K562 (cell line): ENCODE measurements around the gene LSM4. TPM values are rescaled to one million over a fixed set of nuclear protein-coding genes. Genes with fewer than 3 reads are reported as not detected.

Experiments used
- ATF2 ChIP-seq: sonication (generic); formaldehyde crosslinking; IDR thresholded peaks from 2 replicates; pipeline ENCODE4 v1.8.1; 2022; ENCODE audit warnings: missing genetic modification reagents
- CBX1 ChIP-seq: sonication (generic); IDR thresholded peaks from 2 replicates; pipeline ENCODE4 v1.6.1; 2016; ENCODE audit warnings: antibody characterized with exemption, low read depth, mild to moderate bottlenecking
- ESRRB ChIP-seq: fragments of 250-450 bp; sonication (Bioruptor Pico); IDR thresholded peaks from 2 replicates; pipeline ENCODE4 v1.5.0; 2020; ENCODE audit warnings: mild to moderate bottlenecking, moderate library complexity, borderline replicate concordance
- HDAC1 ChIP-seq, 2 experiments: fragments of 450-650 bp; IDR thresholded peaks; 2 replicates each; pipeline ENCODE4 v1.6.1; 2016 to 2017; ENCODE audit warnings: inconsistent platforms in 1 of 2, mild to moderate bottlenecking in 1 of 2, moderate library complexity in 1 of 2
- HMG20A ChIP-seq: fragments of 450-650 bp; formaldehyde crosslinking; conservative IDR thresholded peaks from 2 replicates; pipeline ENCODE4 v1.4.0; 2020; ENCODE audit warnings: mild to moderate bottlenecking, mixed read lengths
- HNRNPL ChIP-seq: fragments of 200-400 bp; formaldehyde crosslinking; IDR thresholded peaks from 2 replicates; pipeline ENCODE4 v1.6.1; 2017; ENCODE audit warnings: low read depth, mild to moderate bottlenecking, low read length
- MCM5 ChIP-seq: fragments of 450-650 bp; IDR thresholded peaks from 2 replicates; pipeline ENCODE4 v1.6.1; 2016; ENCODE audit warnings: low read depth
- MITF ChIP-seq: IDR thresholded peaks from 2 replicates; pipeline ENCODE4 v1.6.1; 2014; ENCODE audit warnings: antibody characterized with exemption
- NEUROD1 ChIP-seq: fragments of 150-350 bp; IDR thresholded peaks from 2 replicates; pipeline ENCODE4 v1.6.1; 2014; ENCODE audit warnings: borderline replicate concordance, low read length, low read depth; ENCODE audit not compliant: partially characterized antibody
- NR0B1 ChIP-seq: fragments of 450-650 bp; IDR thresholded peaks from one replicate; pipeline ENCODE4 v1.6.1; 2018; ENCODE audit warnings: mild to moderate bottlenecking, moderate library complexity; ENCODE audit not compliant: partially characterized antibody
- RAD51 ChIP-seq: fragments of 450-650 bp; IDR thresholded peaks from 2 replicates; pipeline ENCODE4 v1.7.1; 2016; ENCODE audit warnings: low read depth, mild to moderate bottlenecking, borderline replicate concordance
- SMARCA5 ChIP-seq: fragments of 450-650 bp; IDR thresholded peaks from 2 replicates; pipeline ENCODE4 v1.6.1; 2016
- STAT5B ChIP-seq: fragments of 250-450 bp; sonication (Bioruptor Pico); IDR thresholded peaks from 2 replicates; pipeline ENCODE4 v1.8.0; 2021; ENCODE audit warnings: mild to moderate bottlenecking, inconsistent platforms
- SUPT5H ChIP-seq: fragments of 450-650 bp; IDR thresholded peaks from 2 replicates; pipeline ENCODE4 v1.6.1; 2016
- TCFL5 ChIP-seq: fragments of 250-450 bp; sonication (Bioruptor Pico); conservative IDR thresholded peaks from 2 replicates; pipeline ENCODE4 v1.6.1; 2021; ENCODE audit warnings: mild to moderate bottlenecking, moderate library complexity, matching md5 sums
- YY1 ChIP-seq, 3 experiments: IDR thresholded peaks; 2 replicates each; pipeline ENCODE4 v1.6.1; 2011; ENCODE audit warnings: low read length in 2 of 3, mild to moderate bottlenecking in 2 of 3, moderate library complexity in 2 of 3, borderline replicate concordance in 1 of 3, control low read depth in 1 of 3, low read depth in 1 of 3; ENCODE audit not compliant: insufficient read depth in 3 of 3, insufficient replicate concordance in 2 of 3, control insufficient read depth in 1 of 3, insufficient read length in 1 of 3; ENCODE audit errors: extremely low read depth in 1 of 3
- ZBTB33 ChIP-seq: sonication (generic); formaldehyde crosslinking; IDR thresholded peaks from 2 replicates; pipeline ENCODE4 v1.8.1; 2023; ENCODE audit warnings: mild to moderate bottlenecking, missing genetic modification reagents
- ZBTB49 ChIP-seq: sonication (generic); formaldehyde crosslinking; IDR thresholded peaks from 2 replicates; pipeline ENCODE4 v1.8.0; 2022; ENCODE audit warnings: missing genetic modification reagents, mild to moderate bottlenecking, borderline replicate concordance
- ZNF695 ChIP-seq: fragments of 450-650 bp; formaldehyde crosslinking; IDR thresholded peaks from 2 replicates; pipeline ENCODE4 v1.4.0; 2020; ENCODE audit warnings: mild to moderate bottlenecking, moderate library complexity
- polyA plus RNA-seq, 8 experiments: library from polyadenylated mRNA; depleted of rRNA in 4 of 8; stranded (reverse) in 5 of 8; unstranded in 3 of 8; fragments of >200 nt; fragmentation: Nextera tagmentation in 2 of 8; fragmentation: Illumina TruSeq in 1 of 8; extraction: Ambion mirVana in 2 of 8; extraction: Trizol in 1 of 8; gene quantifications; 2 replicates each; pipeline versions ENCODE4 v1.2.1 to v1.2.3, GENCODE V29; 2011 to 2014; ENCODE audit warnings: inconsistent platforms in 1 of 8, missing spikeins in 1 of 8
- total RNA-seq, 7 experiments: library from RNA; depleted of rRNA in 6 of 7; stranded (reverse); fragments of >200 nt in 6 of 7; fragmentation: Illumina TruSeq in 2 of 7; extraction: Trizol in 2 of 7; gene quantifications; 2 replicates each; pipeline versions ENCODE4 v1.2.1 to v1.2.3, GENCODE V29; 2011 to 2021; ENCODE audit warnings: low replicate concordance in 1 of 7

Gene LSM4
- total and polyA plus RNA-seq, 9 of the 15 experiments (the other 6 are each of a cell fraction or from before 2014, with no cell fraction given): 11.9 to 763 (median 202) TPM

GRCh38 chr19:18282021-18282787 is 40.7 kb downstream of the LSM4 start (continued):
- TF ChIP-seq HMG20A (no peak), NEUROD1 (no peak), RAD51 (no peak), HNRNPL (no peak), ESRRB (CRISPR knock-in tag) (no peak), TCFL5 (no peak), SUPT5H (peak; percentile 83), ZBTB33 (CRISPR knock-in tag) (no peak), STAT5B (CRISPR knock-in tag) (no peak), SMARCA5 (no peak), CBX1 (peak; percentile 74; the same call in 1 of the 2 replicates), HDAC1 (IDR thresholded peaks at IDR 0.05) (peak in 1 of 2 experiments; percentile 56; a peak in 2 of 4 replicates), MCM5 (no peak), YY1 (IDR thresholded peaks at IDR 0.05; ENCODE audit: borderline replicate concordance in 1 of 3, control insufficient read depth in 1 of 3, extremely low read depth in 1 of 3, insufficient read depth in 3 of 3, insufficient read length in 1 of 3, insufficient replicate concordance in 2 of 3, low read depth in 1 of 3, low read length in 2 of 3) (peak in 2 of 3 experiments; percentile 27 to 42), ZNF695 (CRISPR knock-in tag) (no peak), ZBTB49 (CRISPR knock-in tag) (no peak), NR0B1 (no peak), ATF2 (CRISPR knock-in tag) (no peak), MITF (no peak)
